HG02678 (cell line): ENCODE measurements around the gene NFIX.

Source experiments
- ATAC-seq: cut with Tn5 transposase; IDR thresholded peaks from one replicate; pipeline ENCODE4 v1.9.1; 2021; ENCODE audit warnings: mild to moderate bottlenecking, moderate library complexity; ENCODE audit not compliant: unreplicated experiment

NFIX gene

DNA sequence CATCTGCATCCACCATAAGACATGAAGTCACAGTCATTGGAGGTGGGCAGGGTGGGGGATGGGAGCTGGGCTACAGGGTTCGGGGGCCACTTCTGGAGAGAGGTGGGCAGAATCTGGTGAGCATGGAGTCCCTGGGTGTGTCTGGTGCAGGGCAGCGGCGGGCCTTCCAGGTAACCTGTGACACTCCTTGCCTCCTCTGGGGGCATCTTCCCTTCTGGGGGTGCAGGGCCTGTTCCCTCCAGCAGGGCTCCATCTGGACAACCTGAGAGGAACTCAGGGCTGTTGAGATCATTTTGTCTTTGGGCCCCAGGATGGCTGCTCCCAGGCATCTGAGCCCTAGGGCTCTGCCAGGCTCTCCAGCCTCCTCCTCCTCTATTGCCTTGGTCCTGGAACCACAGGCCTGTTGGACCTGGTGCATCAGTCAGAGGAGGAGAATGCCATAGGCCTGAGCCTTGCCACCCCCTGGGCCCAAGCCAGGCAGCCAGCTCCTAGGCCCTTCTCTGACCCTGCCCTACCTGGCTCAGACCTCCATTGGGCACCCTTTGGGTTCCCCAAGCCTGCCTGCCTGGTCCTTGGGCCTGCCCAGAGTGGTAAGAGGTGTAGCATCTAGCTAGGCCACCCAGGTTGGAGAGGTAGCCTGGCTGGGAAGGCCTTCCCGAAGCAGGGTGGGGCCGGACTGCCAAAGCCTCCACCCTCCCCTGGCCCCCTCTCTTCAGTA is 94.0 kb downstream of the NFIX start:
- ATAC-seq = no peak

DNA sequence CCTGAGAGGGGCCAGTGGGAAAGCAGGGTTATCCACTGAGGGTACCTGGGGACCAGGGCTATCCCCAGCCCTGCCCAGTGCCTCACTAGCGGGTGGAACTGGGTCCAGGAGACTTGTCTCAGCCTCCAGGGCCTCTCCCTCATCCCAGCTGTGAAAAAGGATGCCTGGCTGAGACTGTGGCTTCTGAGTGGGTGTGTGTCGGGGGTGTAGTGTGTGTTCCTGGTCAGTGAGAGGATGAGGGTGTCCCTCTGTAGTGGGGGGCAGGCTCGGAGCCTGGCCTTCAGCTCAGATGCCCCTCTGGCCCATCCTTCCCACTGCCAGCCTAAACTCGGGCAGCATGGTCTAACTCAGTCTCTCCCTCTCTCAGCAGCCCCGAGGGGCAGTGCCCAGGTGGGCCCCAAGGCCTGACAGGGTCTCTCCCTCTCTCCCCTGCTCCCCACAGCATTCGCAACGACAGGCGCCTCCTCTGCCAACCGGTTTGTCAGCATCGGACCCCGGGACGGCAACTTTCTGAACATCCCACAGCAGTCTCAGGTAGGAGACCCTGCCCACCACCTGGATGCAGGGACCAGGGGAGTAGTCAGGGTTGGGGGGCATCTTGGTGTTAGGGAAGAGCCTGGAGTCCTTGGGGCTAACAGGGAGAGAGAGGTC is 94.7 kb downstream of the NFIX start:
- ATAC-seq = no peak

DNA sequence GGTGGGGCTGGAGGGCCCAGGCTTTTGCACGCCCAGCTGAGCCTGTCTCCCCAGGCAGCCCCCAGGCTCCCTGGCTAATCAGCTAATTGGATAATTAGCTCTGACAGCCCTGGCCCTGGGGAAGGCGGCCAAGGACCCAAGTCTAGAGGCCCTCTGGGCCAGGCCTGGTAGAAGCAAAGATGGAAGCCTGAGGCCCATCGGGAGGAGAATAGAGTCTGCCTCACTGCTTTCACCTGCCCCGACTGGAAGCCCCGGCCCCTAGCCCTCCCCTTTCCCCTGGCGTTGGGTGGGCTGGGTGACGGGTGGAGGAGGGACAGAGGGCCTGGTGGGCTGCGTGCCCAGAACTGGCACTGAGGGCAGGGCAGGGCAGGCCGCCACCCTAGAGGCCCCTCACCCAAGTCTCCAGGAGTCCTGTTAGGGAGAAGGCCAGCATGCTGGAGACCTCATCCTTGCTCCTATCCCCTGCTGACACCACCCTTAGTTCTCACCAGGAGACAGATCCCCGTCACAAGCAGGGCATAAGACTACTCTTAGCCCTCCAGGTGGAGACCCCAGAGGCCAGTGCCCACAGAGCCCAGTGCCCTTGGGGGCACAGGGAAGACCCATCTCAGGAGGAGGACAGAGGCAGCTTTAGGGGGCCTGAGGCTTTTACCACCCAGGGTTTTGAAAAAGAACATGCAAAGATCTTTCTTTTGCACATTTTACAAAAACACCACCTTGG is 95.4 kb downstream of the NFIX start:
- no peak for ATAC-seq

DNA sequence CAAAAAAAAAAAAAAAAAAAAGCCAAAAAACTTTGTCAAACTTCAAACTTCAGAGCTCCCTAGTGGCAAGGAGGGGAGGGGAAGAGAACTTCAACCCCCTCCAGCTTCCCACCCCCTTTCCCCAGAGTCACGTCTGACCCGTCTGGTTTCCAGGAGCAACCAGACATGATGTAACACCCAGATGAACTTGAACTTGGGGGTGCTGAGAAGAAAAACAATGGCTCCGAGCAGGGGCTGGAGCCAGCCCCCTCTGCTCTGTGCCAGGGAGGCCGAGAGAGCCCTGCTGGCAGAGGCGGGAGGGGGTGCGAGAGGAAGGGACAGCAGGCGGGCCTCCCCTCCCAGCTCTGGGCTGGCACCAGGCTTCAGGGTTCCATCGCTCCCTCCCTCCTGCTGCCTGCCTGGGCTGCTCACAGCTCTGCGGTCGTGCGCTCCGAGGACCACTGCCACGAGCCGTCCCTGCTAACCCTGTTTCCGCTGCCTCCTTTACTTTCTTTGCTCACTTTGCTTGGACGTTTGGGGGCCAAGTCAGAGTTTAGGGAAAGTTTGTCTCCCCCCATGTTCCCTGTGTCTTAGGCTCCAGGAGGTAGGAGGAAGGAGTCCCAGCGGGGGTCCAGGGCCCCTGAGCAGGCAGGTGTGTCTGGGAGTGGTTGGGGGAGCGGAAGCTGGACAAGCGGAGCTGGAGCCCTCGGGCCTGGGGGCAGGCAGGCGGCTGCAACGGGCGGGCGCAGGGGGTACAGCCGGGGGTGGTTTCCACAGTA is 96.3 kb downstream of the NFIX start:
- ATAC-seq = no peak

DNA sequence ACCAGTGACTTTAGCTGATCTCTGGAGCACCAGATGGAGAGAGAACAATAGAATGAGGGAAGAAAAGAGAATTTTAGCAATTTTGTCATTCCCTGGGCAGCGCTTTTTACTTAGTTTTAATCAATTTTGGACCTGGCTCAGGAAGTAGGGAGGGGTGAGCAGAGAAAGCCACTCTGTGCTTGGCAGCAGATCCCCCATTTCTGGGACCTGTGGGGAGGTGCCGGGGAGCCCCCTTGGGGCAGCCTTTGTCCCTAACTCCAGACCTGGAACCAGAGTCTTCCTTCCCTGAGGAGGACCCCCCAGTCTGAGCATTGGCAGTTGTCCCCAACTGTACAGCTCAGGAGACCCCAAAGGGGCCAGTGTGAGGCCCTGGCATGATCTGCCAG is 96.9 kb downstream of the NFIX start:
- ATAC-seq = no peak

DNA sequence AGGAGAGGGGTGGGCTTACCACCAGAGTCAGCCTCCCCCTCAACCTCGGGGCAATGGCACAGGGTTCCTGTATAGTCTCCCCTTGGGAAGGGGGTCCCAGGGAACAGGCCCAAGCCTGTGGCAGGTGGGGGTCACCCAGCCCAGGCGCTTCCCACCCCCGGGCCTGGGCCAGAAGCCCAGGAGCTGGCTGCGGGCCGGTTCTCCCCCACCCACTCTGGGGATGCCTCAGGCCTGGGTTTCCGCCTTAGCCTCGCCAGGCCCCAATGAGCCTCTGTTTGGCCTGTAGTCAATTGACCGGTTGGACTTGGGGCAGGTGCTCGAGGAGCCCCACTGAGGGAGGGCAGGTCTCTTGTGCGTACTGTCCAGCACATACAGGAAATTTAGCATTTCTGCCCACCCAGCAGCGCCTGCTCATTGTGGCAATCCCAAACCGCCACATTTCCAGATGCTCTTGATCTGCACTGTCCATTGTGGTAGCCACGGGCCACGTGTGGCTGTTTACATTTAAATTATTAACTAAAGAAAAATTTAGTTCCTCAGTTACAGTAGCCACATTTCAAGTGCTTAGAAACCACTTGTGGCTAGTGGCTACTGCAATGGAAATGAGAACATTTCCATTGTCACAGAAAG is 97.4 kb downstream of the NFIX start:
- no peak for ATAC-seq

DNA sequence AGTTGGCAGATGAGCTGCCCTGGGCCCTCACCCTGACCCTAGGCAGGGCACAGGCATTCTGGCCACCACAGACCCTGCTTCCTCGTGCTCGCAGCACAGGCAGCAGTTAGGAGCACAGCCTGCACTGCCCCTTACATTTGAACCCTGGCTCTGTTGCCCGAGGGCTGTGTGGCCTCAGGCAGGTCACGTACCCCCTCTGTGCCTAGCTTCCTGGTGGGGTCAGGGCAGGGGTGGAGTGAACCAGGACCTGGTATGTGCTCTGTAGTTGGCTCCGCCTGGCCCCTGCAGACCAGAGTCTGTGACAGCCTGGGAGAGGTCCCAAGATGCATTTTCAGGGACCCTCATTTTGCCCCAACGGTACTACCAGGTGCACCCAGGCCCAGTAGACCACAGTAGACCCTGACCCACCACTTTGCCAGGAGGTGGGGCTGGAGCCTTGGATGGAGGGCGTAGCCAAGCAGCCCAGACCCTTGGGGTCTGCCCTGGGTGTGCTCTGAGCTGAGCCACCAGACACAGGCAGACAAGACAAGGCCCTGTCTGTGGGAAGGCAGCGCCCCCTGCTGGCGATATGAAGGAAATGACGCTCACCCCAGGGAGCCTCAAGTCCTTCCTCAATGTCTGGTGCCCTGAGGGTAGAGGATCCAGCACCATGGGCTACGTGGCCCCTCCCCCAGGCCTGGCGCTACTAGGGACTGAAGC is 98.3 kb downstream of the NFIX start:
- no peak for ATAC-seq

DNA sequence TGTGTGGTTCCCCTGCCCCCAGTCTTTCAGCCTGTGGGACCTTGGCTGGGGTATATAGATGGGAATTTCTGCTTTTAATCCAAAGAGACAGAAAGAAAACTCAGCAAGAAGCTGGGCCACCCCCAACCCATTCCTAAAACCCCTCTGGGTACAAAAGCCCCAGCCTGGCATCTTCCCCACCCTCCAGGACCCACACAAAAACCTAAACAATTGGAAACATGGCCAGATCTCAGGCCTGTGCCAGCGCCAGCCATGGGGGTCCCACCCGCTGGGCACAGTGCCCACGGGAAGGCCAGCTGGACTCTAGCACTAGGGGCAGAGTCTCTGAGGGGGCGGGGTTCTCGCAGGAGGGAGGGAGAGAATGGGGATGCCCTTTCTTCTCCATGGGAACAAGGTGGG is 98.8 kb downstream of the NFIX start:
- ATAC-seq = no peak

DNA sequence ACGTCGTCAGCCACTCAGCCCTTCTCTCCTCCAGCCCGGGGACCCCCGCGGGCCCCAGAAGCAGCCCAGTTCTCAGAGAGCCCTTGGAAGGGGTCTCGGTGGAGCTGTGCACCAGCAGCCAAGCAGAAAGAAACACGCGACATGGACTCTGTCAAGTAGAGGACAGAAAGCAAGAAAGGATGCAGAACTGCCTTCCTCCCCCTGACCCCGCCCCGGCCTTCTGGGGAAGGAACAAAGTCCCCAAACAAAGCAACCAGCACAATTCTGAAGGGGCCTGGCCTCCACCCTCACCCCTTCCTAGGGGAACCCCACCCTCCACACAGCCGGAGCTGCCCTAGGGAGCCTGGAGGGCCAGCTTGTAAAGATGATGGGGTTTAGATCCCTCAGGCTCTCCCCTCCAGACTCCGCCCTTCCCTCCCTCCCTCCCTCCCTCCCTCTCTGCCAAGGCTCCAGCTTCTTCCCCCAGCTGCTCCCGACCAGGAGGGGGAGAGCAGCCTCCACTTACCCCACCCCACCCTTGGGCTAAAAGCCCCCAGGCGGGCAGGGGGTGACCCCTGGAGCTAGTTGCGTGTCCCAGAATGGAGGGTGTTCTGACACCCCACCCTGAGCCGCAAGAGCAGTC is 99.6 kb downstream of the NFIX start:
- ATAC-seq = no peak

DNA sequence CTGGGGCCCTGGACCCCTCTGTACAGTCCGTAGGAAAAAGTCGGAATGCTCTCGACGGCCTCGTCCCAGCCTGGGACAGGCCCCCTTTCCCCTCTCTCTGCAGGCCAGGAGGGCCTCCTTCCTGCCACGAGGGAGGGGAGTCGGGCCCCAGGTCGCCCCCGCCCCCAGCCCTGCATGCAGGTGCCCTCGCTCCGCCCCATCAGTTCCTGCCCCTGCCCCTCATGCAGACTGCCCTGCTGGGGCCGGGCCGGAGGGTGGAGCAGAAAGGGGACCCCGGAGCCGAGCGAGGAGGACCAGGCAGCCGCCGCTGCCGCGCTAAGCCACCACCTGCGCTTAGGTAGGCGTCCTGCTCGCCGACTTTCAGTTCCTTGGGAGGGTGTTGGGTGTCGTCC is 100.1 kb downstream of the NFIX start:
- no peak for ATAC-seq

DNA sequence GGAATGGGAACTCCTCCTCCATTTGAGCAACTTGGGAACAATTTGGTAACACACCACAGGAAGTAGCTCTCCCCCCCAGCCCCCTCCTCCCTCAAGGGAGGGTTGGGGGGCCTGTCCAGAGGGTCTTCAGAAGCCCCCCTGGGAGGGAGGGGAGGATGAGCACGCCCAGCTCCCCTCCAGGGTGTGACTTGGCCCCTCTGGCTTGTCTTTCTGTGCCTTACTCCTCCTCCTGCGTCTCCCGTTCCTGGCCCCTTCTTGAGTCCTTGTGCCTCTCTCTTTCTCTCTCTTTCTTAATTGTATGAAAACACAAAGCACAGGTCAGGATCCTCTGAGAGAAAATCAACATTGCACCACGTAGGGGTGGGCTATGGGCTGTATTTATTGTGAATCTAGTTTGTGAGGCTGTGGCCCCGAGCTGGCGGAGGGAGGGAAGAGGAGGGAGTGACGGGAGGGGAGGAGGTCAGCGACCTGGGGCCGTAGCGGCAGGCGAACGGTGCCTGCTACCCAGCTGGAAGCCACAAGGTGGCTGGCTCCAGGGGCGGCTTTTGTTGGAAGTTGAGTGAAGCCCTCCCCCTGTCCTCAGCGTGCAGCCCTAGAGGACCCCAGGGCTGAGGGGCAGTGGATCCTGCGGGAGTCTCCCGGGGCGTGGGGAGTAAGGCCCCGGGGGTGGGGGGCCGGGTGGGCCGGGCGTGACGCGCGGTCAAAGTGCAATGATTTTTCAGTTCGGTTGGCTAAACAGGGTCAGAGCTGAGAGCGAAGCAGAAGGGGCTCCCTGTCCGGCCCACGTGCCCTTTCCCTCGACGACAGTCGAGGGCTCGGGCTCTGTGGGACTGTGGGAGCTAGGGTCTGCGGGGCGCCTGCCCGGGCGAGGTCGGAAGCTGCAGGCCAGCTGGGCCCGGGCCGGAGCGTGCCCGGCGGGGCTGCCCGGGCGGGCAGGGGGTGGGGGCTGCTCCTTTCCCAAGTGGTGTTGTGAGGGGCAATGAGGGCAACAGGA is 101.0 kb downstream of the NFIX start:
- ATAC-seq = no peak

DNA sequence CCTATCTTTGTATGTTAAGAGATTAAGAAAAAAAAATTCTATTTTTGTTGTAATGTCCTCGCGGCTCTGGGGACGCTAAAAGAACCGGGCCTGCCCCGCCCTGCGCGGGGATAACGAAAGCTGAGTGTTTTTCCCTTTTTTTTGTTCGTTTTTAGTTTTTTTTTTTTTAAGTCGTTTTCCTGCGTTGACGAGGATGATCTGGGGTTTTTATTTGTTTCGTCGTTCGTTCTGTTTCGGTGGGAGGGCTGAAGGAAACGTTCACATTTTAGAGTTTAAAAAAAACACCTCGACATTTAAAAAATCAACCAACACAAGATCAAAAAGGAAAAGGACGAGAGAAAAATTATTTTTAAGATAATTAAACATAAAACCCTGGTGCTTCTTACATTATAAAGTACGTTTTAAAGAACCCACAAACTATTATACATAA is 101.8 kb downstream of the NFIX start:
- ATAC-seq = no peak

DNA sequence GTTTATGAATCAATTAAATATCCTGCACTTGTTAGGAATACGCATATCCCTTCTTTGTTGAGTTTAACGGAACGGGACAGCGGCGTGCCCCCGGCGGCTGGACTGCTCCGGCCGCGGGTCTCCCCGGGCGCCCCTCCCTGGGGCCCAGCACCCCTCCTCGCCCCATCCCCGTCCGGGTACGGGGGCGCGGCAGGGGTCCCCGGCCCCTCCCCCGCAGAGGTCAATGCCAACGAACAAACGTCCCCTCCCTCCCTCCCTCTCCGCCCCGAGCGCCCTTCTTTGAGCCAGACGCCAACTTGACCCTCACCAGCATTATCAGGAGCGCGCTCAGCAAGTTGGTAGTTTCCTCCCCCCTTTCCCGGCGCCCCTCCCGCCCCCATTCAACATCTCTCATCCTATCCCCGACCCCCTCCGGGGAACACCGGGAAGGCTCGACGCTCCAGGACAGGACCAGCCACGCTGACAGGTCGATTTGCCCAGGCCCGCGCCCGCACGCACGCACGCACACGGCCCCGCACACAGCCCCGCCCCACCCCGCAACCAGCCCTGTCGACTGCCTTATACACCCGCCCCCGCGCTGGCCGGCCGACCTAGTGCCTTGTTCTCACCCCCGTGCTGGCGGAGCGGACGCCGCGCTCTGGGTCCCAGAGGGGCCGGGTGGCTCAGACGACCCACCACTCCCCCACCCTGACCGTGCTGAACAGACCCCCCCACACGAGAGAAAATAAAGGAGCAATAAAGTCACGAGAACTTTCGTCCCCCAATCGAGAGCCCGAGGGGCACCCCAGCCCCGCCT is 102.4 kb downstream of the NFIX start:
- ATAC-seq = no peak

DNA sequence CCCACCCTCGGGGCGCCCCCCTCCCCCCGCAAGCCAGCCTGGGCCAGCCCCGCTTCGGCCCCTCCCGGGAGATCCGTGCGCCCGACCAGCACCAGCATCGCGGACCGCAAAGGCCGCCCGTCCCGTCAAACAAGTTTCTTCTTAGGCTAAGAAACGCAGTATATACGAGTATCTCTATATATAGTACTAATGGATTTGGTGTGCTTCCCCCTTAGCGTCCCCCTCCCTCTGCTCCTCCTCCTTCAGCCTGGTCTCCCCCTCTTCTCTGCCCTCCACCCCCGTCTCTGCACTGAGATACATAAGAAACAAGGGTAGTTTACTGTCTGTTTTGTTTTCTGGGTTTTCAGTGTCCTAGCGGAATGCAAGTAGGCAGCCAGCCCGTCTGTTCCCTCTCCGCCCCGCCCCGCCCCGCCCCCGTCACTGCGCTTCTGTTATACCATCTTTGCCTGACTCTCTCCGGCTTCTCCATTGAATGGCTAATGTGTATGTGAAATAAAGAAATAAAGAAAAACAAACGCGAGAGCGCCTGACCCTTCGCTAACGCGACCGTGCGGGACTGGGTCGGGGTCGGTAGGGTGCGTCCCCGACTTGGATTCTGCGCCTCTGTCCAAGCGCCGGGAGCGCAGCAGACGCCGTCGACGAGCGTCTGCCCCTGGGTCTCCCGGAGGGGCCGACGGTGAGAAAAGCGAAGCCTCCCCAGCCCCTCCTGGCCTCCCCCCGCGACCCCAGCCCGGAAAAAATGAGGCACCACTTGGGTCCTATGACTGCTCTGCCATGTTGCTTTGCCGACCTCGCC is 103.2 kb downstream of the NFIX start:
- ATAC-seq = no peak

DNA sequence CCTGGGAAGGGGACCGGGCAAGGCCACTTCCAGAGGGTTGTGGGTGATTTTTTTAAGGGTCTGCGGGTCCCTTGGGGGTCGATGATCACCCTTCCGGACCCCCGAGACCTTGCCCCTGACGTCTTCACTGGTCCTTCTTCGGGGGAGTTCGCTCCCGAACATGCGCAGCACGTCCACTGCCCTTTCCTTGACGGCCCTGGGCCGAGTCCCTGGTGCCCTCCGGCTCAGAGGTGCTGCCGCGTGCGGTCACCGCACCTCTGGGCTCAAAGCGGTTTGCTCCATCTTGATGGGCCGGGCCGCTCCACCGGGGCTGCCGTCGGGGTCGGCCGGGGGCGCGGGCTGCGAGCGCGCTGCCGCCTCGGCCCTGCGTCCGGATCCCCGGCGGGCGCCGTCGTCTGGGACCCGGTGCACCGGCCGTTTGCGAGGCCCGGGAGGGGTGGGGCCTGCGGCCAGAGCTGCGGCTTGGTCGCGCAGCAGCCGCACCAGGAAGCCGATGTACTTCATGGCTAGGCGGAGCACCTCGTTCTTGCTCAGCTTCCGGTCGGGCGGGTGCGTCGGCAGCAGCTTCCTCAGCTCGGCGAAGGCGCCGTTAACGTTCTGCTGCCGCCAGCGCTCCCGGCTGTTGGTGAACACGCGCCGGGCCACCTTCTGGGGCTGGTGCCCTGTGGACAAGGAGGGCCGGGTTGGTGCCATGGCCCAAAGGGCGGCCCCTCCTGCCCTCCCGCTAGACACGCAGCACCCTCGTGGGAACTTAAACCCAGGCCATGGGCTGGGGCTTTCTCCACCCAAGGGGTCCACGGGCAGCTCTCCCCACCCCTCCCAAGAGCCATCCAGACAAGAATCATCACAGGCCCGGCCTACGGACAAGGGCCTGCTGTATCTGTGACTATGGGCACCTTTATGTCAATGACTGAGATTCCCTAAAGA is 104.1 kb downstream of the NFIX start:
- ATAC-seq = no peak

DNA sequence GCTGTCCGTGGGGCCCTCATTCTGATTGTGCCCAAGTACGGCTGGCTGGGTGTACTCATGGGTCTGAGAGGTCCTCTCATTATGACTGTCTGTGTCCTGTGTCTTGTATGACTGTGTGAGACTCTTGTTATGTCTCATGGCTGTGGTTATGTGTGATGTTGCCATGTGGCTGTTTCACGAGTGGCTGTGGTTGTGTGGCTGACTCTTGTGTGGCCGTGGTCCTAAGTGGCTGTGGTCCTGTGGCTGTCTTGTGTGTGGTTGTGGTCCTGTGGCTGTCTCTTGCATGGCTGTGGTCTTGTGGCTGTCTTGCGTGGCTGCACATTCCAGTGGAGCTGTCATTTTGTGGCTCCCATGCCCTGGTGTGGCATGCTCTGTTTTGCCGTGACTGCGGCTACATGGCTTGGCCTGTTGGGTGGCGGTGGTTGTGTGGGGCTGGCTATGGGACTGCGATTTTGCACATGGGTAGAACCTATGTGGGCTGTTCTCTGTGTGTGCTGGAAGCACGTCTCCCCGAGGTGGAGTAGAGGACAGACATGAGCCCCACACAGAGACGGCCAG is 104.8 kb downstream of the NFIX start:
- ATAC-seq = no peak
